GM12874 (cell line): ENCODE measurements around the gene GNAQ.

ENCODE experiments used
- TF ChIP-seq, protein P1 (sequence below): IDR thresholded peaks from 2 replicates; pipeline ENCODE4 v1.5.1; 2011; ENCODE audit warnings: low read depth, mild to moderate bottlenecking, control low read depth, low read length, moderate library complexity; ENCODE audit not compliant: insufficient read depth

Gene GNAQ

DNA sequence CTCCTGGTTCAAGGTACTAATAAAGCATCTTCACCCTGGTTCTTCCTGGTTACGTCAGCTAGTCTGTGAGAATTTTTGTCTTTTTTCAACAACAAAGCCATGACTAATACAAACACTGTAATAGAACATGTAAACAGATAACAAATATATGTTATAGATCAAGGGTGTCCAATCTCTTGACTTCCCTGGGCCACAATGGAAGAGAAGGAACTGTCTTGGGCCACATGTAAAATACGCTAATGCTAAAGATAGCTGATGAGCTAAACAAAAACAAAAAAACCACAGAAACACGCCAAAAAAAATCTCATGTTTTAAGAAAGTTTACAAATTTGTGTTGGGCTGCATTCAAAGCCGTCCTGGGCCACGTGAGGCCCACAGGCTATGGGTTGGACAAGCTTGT is 259.0 kb downstream of the GNAQ start:
- TF ChIP-seq, protein P1, sequence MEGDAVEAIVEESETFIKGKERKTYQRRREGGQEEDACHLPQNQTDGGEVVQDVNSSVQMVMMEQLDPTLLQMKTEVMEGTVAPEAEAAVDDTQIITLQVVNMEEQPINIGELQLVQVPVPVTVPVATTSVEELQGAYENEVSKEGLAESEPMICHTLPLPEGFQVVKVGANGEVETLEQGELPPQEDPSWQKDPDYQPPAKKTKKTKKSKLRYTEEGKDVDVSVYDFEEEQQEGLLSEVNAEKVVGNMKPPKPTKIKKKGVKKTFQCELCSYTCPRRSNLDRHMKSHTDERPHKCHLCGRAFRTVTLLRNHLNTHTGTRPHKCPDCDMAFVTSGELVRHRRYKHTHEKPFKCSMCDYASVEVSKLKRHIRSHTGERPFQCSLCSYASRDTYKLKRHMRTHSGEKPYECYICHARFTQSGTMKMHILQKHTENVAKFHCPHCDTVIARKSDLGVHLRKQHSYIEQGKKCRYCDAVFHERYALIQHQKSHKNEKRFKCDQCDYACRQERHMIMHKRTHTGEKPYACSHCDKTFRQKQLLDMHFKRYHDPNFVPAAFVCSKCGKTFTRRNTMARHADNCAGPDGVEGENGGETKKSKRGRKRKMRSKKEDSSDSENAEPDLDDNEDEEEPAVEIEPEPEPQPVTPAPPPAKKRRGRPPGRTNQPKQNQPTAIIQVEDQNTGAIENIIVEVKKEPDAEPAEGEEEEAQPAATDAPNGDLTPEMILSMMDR: no peak

DNA sequence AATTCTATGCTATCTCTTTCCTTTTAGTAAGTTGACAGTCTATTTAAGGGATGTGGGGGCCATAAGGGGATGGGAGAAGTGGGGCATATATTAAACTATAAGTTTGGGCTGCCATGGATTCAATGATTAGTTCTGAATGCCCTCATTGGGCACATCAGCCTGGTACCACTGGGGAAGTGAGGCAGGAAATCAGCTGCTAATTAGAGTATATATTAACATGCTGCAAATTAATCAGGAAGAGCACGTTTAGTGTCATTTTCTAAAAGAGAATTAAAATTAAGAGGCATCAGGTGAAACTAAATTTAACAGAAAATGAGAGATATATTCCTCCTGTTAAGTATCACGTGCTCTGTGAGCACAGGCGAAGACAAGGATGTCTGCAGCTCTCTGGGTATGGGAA is 260.4 kb downstream of the GNAQ start:
- TF ChIP-seq, protein P1: no peak

DNA sequence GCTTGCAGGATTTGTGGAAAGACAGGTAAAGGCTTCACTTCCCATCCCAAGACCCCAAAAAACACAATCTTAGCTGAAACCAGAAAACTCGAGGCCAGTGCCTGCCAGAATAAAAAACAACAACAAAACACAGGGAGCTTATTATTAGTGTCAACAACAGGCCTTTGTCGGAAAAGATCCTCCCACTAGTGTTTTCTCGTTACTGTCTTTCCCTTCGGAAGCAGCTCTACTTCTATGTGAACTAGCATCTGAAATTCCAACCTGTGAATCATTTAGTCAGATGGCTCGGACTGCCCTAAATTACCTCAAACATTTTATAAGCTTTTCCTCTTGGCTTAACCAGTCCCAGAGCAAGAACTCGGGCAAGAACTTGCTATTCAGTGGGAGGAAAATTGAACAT is 261.3 kb downstream of the GNAQ start:
- TF ChIP-seq, protein P1: no peak

DNA sequence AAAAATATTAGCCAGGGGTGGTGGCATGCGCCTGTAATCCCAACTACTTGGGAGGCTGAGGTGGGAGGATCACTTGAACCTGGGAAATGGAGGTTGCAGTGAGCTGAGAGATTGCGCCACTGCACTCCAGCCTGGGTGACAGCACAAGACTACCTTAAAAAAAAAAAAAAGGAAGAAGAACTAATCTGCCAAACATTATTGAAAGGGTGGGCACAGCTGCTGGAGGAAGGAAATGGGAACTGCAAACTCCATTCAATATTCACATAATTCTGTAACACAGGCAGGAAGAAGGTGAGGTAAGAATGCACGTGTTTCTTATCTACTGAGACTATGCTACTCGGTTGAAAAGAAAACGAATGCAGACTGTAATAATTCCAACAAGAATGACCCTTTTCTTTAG is 262.4 kb downstream of the GNAQ start:
- TF ChIP-seq, protein P1: no peak

- TF ChIP-seq, protein P1: no peak
Measured at GRCh38 chr9:77766587-77766986, 265.0 kb downstream of the GNAQ start.

DNA sequence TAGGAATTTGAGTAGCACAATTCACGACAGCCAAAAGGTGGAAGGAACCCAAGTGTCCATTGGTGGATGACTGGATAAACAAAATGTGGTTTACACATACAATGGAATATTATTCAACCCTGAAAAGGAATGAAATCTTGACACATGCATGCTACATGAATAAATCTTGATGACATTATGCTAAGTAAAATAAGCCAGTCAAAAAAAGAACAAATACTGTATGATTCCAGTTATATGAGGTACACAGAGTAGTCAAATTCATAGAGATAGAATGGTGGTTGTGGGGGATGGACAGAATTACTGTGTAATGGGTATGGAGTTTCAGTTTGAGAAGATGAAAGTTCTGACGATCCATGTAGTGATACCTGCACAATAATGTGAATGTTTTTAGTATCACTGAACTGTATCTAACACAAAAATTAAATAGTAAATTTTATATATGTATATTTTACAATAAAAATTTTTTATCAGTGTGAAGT is 265.8 kb downstream of the GNAQ start:
- TF ChIP-seq, protein P1: no peak

DNA sequence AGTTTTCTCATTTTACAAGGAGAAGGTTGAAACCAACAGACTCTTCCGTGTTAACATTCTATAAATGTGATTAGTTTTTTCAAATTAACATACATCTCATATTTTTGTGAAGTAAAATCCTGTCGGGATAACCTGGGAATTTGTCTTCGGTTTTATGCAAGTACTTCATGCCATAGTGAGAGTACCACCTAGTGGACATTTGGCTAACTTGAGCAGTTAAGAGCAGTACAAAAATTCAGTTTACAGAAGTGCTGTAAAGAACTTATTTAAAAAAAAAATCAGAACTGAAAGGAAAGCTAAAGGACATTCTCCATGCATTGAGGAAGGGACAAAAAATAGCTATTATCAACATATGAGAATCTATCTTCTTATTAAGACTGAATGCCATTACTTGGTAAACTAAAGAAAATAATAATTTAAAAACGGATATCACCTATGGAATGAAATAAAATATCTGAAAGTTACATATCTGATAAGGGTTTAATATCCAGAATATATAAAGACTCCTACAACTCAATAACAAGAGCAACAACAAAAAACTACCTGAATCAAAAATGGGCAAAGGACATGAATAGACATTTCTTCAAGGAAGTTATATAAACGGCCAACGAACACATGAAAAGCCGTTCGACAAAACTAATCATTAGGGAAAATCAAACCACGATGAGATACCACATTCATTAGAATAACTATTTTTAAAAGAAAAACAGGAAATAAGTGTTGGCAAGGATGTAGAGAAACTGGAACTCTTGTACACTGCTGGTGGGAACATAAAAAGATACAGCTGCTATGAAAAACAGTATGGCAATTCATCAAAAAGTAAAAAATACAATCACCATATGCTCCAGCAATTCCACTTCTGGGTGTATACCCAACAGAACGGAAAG is 266.5 kb downstream of the GNAQ start:
- TF ChIP-seq, protein P1: peak; percentile 27; the same call in 1 of the 2 replicates
